Colon (tissue), 2 donors: ENCODE results near the gene ZBTB20.

Experiments
- FAIRE-seq: peaks from 2 replicates; lab custom pipeline; 2012; peaks lifted over from hg19 to GRCh38; lab: Jason Lieb, UNC
- donor health status: control.
- donor health status: control.

Gene ZBTB20

DNA sequence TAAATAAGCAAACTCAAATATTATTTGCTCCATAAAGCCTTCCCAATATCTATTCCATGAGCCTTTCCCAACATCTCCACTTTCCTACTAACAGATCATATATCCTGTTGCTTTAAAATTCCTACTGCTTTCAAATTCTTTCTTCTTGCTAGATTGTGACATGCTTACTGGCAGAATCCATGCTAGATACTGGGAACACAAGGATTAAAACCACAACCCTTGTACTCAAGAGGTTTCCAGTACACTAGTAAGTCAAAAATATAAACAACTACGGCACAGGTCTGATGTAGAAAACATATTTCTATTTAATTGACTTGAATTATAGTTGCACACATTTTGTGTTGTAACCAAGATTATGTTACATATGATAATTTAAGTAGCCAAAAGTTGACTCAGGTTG lies 275.0 kb downstream of the ZBTB20 start:
- no peak for FAIRE-seq

- FAIRE-seq, result no peak
These were observed 279.1 kb downstream of the ZBTB20 start for GRCh38 chr3:114867835-114868503.

GRCh38 chr3:114867359-114867758 lies 279.7 kb downstream of the ZBTB20 start:
- FAIRE-seq, result no peak

DNA sequence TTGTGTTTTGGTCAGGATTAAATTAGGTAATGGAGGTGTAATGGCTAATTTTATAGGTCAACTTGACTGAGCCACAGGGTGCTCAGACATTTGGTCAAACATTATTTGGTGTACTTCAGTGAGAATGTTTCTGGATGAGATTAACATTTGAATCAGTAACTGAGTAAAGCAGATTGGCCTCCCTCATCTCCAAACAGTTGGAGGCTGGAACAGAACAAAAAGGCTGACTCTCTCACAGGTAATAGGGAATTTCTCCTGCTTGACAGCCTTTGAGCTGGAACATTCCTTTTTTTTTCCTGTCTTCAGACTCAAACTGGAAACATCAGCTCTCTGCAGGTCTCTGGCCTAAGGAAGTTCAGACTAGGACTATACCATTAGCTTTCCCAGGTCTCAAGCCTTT lies 280.7 kb downstream of the ZBTB20 start:
- no peak for FAIRE-seq

DNA sequence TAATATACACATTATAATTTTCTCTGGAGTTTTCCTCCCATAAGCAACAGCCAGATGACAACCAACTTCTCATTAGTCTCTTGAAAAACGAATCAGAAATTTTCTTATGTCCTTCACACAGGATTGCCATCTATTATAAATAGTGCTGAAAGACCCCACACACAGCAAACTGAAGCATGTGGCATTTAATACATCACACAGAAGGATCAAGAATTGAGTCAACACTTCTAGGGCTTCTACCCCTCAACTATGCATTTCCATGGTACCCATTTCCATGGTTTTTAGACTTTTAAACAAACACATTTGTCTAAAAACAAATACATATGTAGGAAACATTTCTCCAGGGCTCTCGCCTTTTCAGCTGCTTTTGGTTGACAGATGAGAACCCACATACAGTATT lies 282.1 kb downstream of the ZBTB20 start:
- no peak for FAIRE-seq

- FAIRE-seq, result no peak
These were observed 283.2 kb downstream of the ZBTB20 start for GRCh38 chr3:114863848-114864247.

GRCh38 chr3:114861666-114862065 lies 285.4 kb downstream of the ZBTB20 start:
- FAIRE-seq, result no peak

DNA sequence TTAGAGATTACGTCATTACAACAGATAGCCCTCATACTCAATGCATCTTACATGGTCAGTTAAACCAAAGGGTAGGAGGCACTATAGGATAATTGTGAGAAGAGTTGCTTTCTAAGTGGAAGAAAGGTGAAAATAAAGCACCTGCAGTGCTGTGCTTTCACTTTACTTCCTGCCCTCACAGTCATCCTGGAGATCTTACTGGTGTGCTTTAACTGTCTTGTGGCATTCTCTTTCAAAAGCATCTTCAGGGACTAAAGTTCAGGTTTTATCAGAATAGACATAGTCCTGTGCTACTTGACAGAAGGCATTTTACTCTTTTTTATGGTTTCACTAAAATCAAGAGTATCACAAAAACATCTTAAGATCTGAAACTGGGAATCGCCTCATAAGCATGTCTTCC lies 286.6 kb downstream of the ZBTB20 start:
- no peak for FAIRE-seq

GRCh38 chr3:114858329-114858728 lies 288.8 kb downstream of the ZBTB20 start:
- FAIRE-seq, result no peak

GRCh38 chr3:114857299-114857701 lies 289.8 kb downstream of the ZBTB20 start:
- no peak for FAIRE-seq

- no peak for FAIRE-seq
These were observed 290.3 kb downstream of the ZBTB20 start for GRCh38 chr3:114856835-114857234.

DNA sequence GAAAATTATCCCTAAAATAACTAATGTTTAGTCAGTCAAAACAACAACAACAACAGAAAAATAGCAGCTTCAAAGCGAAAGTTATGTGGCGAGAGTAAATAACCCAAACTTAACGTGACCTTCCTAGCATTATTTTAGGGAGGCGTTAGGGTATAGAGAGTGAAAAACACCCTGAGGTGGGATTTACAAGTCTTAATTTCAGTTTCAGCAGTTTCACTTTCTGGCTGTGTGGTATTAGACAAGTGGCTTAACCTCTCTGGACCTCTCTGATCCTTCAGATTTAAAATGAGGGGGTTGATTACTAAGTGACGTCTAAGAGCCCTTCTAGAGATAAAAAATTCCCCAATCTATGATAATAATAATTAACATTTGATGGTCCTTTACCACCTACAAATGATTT lies 291.2 kb downstream of the ZBTB20 start:
- FAIRE-seq, result no peak

- FAIRE-seq, result no peak
These were observed 294.1 kb downstream of the ZBTB20 start for GRCh38 chr3:114852966-114853365.

DNA sequence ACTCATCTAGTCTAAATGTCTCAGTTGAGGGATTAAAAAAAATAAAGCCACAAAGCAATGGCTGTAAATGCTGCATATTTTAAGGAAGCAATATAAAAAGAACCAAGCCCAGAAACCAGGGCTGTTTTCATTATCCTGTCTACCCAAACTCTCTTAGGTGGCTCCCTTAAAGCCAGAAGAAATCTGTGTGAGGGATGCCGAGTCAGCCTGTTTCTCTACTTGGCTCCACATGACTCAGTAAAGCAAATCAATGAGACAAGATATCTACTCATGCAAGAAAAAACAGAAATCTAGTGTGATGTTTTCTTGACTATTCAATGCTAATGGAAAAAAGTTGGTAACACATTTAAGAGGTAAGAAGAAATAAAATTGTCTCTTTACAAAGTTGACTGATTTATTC lies 296.2 kb downstream of the ZBTB20 start:
- FAIRE-seq, result no peak

- FAIRE-seq, result no peak
These were observed 298.3 kb downstream of the ZBTB20 start for GRCh38 chr3:114848643-114849350.

DNA sequence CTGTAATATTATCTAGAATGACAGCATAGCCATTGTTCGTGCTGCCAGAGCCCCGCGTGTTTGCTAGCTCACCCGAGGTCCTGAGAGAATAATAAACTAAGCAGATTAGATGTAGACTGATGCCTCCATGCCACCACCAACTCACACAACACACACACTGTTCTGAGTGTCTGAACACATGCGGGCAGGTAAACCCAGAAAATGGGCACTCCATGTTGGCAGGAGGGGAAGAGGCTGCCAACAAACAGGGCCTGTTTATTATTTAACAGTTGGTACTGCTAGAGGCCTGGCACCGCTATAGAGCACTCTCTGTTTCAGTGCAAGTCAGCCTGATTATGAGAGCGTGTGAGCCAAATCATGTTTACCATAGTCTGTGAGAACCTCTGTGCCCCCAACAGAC lies 299.0 kb downstream of the ZBTB20 start:
- no peak for FAIRE-seq

DNA sequence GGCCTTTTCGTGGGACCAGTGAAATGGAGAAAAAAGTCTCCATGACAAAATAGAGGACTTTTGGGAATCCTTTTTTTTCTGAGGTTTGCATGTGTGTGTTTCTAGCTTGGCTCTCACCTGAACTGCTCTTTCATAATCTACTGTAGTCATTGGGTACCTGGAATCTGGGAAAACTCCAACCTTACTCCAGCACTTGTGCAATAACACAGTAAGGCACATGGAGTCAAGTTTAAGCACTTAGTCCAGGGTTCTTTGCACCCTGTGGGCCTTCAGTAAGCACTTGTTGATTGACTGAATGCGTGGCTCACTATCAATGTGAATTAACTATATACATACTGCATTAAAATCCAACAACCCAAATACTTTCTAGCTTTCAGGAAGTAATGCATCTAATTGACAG lies 299.5 kb downstream of the ZBTB20 start:
- no peak for FAIRE-seq

- no peak for FAIRE-seq
These were observed 300.3 kb downstream of the ZBTB20 start for GRCh38 chr3:114846779-114847178.

- no peak for FAIRE-seq
These were observed 300.8 kb downstream of the ZBTB20 start for GRCh38 chr3:114846252-114846651.

GRCh38 chr3:114841515-114841914 lies 305.6 kb downstream of the ZBTB20 start:
- FAIRE-seq, result no peak

DNA sequence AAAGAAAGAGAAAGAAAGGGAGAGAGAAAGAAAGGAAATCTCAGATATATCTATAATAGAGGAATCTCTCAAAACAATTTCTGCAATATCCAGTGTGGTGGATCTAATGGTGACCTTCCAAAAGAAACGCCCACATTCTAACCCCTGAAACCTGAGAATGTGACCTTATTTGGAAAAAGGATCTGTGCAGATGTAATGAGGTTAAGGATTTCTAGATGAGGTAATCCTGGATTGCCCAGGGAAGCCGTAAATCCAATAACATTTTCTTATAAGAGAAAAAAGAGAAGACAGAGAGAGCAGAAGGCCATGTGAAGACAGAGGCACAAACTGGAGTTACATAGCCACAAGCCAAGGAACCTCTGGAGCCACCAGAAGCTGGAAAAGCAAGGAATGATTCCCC lies 307.6 kb downstream of the ZBTB20 start:
- no peak for FAIRE-seq

DNA sequence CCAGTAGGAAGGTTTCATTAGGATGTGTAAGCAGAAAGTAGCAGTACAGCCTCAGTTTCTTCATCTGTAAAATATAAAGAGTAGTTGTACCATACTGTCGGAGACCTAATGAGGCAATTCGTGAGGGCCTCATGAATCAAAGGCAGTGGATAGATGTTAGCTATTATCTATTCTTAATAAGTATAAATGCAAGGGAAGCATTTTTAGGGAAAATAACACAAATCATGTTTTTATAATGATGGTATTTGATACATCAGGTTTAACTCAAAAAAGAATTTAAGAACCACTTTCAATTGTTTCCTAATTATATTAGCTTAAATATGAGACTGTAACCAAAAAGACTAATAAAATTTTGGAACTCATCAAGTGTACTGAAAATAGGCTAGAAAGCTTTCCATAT lies 309.1 kb downstream of the ZBTB20 start:
- no peak for FAIRE-seq

DNA sequence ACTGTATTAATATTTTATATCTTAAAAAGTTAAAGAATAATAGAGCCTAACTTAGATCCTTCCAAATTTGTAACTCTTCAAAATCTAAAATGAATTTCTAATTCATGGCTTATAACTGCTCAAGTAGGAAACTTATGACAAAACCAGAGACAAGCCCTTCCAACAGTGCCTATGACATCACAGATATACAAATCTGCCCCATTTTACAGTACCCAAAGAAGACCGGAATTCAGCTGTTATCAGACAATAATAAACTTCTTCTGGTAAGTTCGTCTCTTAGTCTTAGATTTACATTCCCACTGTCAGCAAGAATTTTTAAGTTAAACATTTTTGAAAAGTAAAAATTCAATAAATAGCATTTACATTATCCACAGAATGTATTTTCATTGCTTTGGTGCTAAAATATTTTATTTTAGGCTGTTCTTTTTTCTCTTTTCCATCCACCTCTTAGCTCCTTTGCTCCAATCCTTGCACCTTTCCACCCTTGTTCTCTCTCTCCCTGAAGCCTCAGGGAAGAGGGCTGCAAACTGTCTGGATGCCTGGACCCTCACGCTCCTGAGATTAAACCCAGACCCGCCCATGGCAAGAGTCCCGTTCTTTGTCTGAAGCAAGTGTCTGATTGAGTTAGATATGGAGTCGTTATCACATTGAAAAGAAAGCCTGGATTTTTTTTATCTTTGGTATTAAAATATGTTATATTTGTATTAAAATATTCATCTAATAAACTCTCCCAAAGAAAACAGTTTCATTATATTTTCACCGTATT lies 312.7 kb downstream of the ZBTB20 start:
- no peak for FAIRE-seq
